Duodenal mucosa (tissue), 2 donors: ENCODE measurements around the gene AKAP6.
"Not testable (repeated sequence)": the region's sequence is repeated elsewhere in the genome, so short reads cannot be mapped to it uniquely, and the experiment has no call there.

Source experiments
- H3K27ac ChIP-seq: one replicate; pipeline ENCODE4 v1.7.0; 2013; ENCODE audit warnings: low read depth, low read length
- H3K27me3 ChIP-seq, 2 donors: one replicate each; pipeline ENCODE4 v1.7.0; 2013; ENCODE audit warnings: low read length in 2 of 2, control low read depth in 1 of 2; ENCODE audit not compliant: insufficient read depth in 2 of 2, control insufficient read depth in 1 of 2
- H3K36me3 ChIP-seq, 2 donors: one replicate each; pipeline ENCODE4 v1.7.0; 2013; ENCODE audit warnings: low read length in 2 of 2, control low read depth in 1 of 2; ENCODE audit not compliant: insufficient read depth in 2 of 2, control insufficient read depth in 1 of 2
- H3K4me1 ChIP-seq, 2 donors: one replicate each; pipeline ENCODE4 v1.7.0; 2013; ENCODE audit warnings: low read length in 2 of 2, control low read depth in 1 of 2; ENCODE audit not compliant: insufficient read depth in 2 of 2, control insufficient read depth in 1 of 2
- H3K4me3 ChIP-seq, 2 donors: one replicate each; pipeline ENCODE4 v1.7.0; 2013; ENCODE audit warnings: low read length in 2 of 2, low read depth in 1 of 2
- H3K9ac ChIP-seq, 2 donors: one replicate each; pipeline ENCODE4 v1.7.0; 2013; ENCODE audit warnings: low read length in 2 of 2, low read depth in 1 of 2
- H3K9me3 ChIP-seq, 2 donors: one replicate each; pipeline ENCODE4 v1.7.0; 2013; ENCODE audit warnings: low read length in 2 of 2, control low read depth in 1 of 2; ENCODE audit not compliant: control insufficient read depth in 1 of 2

AKAP6 gene

GRCh38 chr14:32567543-32568384, 238.7 kb downstream of the AKAP6 start:
- no peak overlapping the region for H3K4me3 ChIP-seq
- peaks cover 10 to 20% of the 10 kb centered on the region in 2 donors for H3K4me1 ChIP-seq
- H3K27ac ChIP-seq = no peak overlapping the region
- no peaks in the 10 kb centered on the region for H3K9me3 ChIP-seq
- no peak overlapping the region for H3K9ac ChIP-seq
- H3K36me3 ChIP-seq = no peaks in the 10 kb centered on the region
- H3K27me3 ChIP-seq = no peaks in the 10 kb centered on the region

- H3K27me3 ChIP-seq = no peaks in the 10 kb centered on the region
- H3K4me3 ChIP-seq = no peak overlapping the region
- H3K9ac ChIP-seq = no peak overlapping the region
- no peaks in the 10 kb centered on the region for H3K36me3 ChIP-seq
- no peak overlapping the region for H3K27ac ChIP-seq
- H3K4me1 ChIP-seq = peaks cover 8 to 12% of the 10 kb centered on the region in 2 donors
- no peaks in the 10 kb centered on the region for H3K9me3 ChIP-seq
Measured at GRCh38 chr14:32571551-32571950, 242.5 kb downstream of the AKAP6 start.

GRCh38 chr14:32571995-32572866, 243.1 kb downstream of the AKAP6 start:
- H3K4me3 ChIP-seq = peak overlapping the region; percentile 4 to 30
- no peaks in the 10 kb centered on the region for H3K36me3 ChIP-seq
- H3K27me3 ChIP-seq = no peaks in the 10 kb centered on the region
- H3K9me3 ChIP-seq = no peaks in the 10 kb centered on the region
- H3K4me1 ChIP-seq = peaks cover 8 to 12% of the 10 kb centered on the region in 2 donors
- no peak overlapping the region for H3K9ac ChIP-seq
- no peak overlapping the region for H3K27ac ChIP-seq

GRCh38 chr14:32572867-32573150, 243.7 kb downstream of the AKAP6 start:
- no peak overlapping the region for H3K27ac ChIP-seq
- H3K9ac ChIP-seq = no peak overlapping the region

GRCh38 chr14:32574269-32574668, 245.2 kb downstream of the AKAP6 start:
- H3K36me3 ChIP-seq = no peaks in the 10 kb centered on the region
- peaks cover 8 to 12% of the 10 kb centered on the region in 2 donors for H3K4me1 ChIP-seq
- no peak overlapping the region for H3K27ac ChIP-seq

More at GRCh38 chr14:32572867-32573150, 243.7 kb downstream of the AKAP6 start:
- Histone ChIP-seq H3K9me3 (no peaks in the 10 kb centered on the region), H3K4me3 (peak overlapping the region; percentile 4 to 30), H3K4me1 (peaks cover 8 to 12% of the 10 kb centered on the region in 2 donors), H3K36me3 (no peaks in the 10 kb centered on the region), H3K27me3 (no peaks in the 10 kb centered on the region)

GRCh38 chr14:32576088-32576795, 247.1 kb downstream of the AKAP6 start:
- Histone ChIP-seq H3K9ac (no peak overlapping the region), H3K27ac (no peak overlapping the region), H3K36me3 (no peaks in the 10 kb centered on the region), H3K4me3 (no peak overlapping the region), H3K4me1 (peaks cover 8 to 12% of the 10 kb centered on the region in 2 donors), H3K27me3 (no peaks in the 10 kb centered on the region), H3K9me3 (no peaks in the 10 kb centered on the region)

More at GRCh38 chr14:32574269-32574668, 245.2 kb downstream of the AKAP6 start:
- H3K4me3 ChIP-seq = no peak overlapping the region
- H3K9ac ChIP-seq = no peak overlapping the region
- no peaks in the 10 kb centered on the region for H3K27me3 ChIP-seq
- H3K9me3 ChIP-seq = no peaks in the 10 kb centered on the region

- Histone ChIP-seq H3K4me1 (peaks cover 8% of the 10 kb centered on the region in 2 donors), H3K27me3 (no peaks in the 10 kb centered on the region), H3K27ac (no peak overlapping the region), H3K9ac (no peak overlapping the region), H3K9me3 (no peaks in the 10 kb centered on the region), H3K4me3 (no peak overlapping the region), H3K36me3 (no peaks in the 10 kb centered on the region)
Measured at GRCh38 chr14:32576977-32577376, 247.9 kb downstream of the AKAP6 start.

GRCh38 chr14:32578181-32578580, 249.1 kb downstream of the AKAP6 start:
- H3K27ac ChIP-seq = no peak overlapping the region
- no peaks in the 10 kb centered on the region for H3K9me3 ChIP-seq
- no peak overlapping the region for H3K4me3 ChIP-seq

GRCh38 chr14:32583427-32583826, 254.3 kb downstream of the AKAP6 start:
- not testable (repeated sequence) for H3K36me3 ChIP-seq, H3K27me3 ChIP-seq, H3K27ac ChIP-seq, H3K4me1 ChIP-seq, H3K9ac ChIP-seq, H3K4me3 ChIP-seq, H3K9me3 ChIP-seq

More at GRCh38 chr14:32578181-32578580, 249.1 kb downstream of the AKAP6 start:
- Histone ChIP-seq H3K27me3 (no peaks in the 10 kb centered on the region), H3K36me3 (no peaks in the 10 kb centered on the region), H3K4me1 (no peaks in the 10 kb centered on the region), H3K9ac (no peak overlapping the region)

DNA sequence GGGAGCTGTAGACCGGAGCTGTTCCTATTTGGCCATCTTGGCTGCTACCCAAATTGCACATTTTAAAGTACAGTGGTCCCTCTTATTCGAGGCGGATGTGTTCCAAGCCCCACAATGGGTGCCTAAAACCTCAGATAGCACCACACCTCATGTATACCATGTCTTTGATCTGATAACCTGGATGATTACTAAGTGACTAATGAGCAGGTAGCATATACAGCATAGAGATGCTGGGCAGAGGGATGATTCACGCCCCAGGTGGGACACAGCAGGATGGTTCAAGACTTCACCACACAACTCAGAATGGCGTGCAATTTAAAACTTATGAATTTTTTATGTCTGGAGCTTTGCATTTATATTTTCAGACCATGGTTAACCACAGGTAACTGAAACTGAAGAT, 255.0 kb downstream of the AKAP6 start:
- H3K9me3 ChIP-seq = no peaks in the 10 kb centered on the region
- no peaks in the 10 kb centered on the region for H3K4me1 ChIP-seq
- H3K36me3 ChIP-seq = no peaks in the 10 kb centered on the region
- no peak overlapping the region for H3K4me3 ChIP-seq
- no peak overlapping the region for H3K9ac ChIP-seq
- H3K27me3 ChIP-seq = no peaks in the 10 kb centered on the region
- H3K27ac ChIP-seq = no peak overlapping the region
